PFSK-1 (cell line): Measurements from ENCODE around the gene COX5B.

Source experiments
- FOXP2 ChIP-seq: optimal IDR thresholded peaks from 2 replicates; pipeline ENCODE3; 2011; ENCODE audit warnings: borderline replicate concordance, control low read depth, inconsistent platforms; ENCODE audit not compliant: insufficient read depth; ENCODE audit errors: extremely low read length, extremely low read depth
- POLR2AphosphoS5 ChIP-seq: IDR thresholded peaks from 2 replicates; pipeline ENCODE4 v1.6.1; 2012; ENCODE audit warnings: low read depth, mild to moderate bottlenecking, control low read depth, low read length, moderate library complexity
- REST ChIP-seq, 2 experiments: IDR thresholded peaks; 2 replicates each; pipeline versions ENCODE4 v1.6.1 to v1.8.0; 2011 to 2012; ENCODE audit warnings: low read depth in 2 of 2, low read length in 2 of 2, control low read depth in 1 of 2, inconsistent platforms in 1 of 2, mild to moderate bottlenecking in 1 of 2, moderate library complexity in 1 of 2; ENCODE audit not compliant: insufficient read depth in 1 of 2
- SIN3A ChIP-seq: IDR thresholded peaks from 2 replicates; pipeline ENCODE4 v1.6.1; 2012; ENCODE audit warnings: mild to moderate bottlenecking, low read length, moderate library complexity, borderline replicate concordance; ENCODE audit not compliant: insufficient read depth
- TAF1 ChIP-seq: IDR thresholded peaks from 2 replicates; pipeline ENCODE4 v1.6.1; 2012; ENCODE audit warnings: low read length, control low read depth, borderline replicate concordance; ENCODE audit not compliant: insufficient read depth

Gene COX5B

GRCh38 chr2:97677480-97677879 is 31.6 kb downstream of the COX5B start:
- TF ChIP-seq TAF1 (no peak), POLR2AphosphoS5 (no peak), FOXP2 (no peak), SIN3A (no peak), REST (IDR thresholded peaks at IDR 0.05; ENCODE audit: insufficient read depth in 1 of 2, low read depth in 2 of 2, low read length in 2 of 2) (no peak)

DNA sequence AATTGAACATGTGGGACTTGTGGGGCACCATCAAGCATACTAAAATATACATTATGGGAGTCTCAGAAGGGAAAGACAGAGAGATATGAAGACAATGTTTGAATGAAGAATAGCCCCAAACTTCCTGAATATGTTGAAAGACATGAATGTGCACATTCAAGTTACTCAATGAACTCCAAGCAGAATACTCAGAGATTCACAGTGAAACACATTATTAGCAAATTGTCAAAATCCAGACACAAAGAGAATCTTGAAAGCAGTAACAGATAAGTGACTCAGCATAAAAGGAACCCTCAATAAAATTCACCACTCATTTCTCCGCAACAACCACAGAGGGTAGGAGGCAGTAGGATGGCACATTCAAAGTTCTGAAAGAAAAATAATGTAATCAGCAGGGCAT is 32.4 kb downstream of the COX5B start:
- TF ChIP-seq FOXP2 (no peak), TAF1 (no peak), POLR2AphosphoS5 (no peak), REST (IDR thresholded peaks at IDR 0.05; ENCODE audit: insufficient read depth in 1 of 2, low read depth in 2 of 2, low read length in 2 of 2) (no peak), SIN3A (no peak)

DNA sequence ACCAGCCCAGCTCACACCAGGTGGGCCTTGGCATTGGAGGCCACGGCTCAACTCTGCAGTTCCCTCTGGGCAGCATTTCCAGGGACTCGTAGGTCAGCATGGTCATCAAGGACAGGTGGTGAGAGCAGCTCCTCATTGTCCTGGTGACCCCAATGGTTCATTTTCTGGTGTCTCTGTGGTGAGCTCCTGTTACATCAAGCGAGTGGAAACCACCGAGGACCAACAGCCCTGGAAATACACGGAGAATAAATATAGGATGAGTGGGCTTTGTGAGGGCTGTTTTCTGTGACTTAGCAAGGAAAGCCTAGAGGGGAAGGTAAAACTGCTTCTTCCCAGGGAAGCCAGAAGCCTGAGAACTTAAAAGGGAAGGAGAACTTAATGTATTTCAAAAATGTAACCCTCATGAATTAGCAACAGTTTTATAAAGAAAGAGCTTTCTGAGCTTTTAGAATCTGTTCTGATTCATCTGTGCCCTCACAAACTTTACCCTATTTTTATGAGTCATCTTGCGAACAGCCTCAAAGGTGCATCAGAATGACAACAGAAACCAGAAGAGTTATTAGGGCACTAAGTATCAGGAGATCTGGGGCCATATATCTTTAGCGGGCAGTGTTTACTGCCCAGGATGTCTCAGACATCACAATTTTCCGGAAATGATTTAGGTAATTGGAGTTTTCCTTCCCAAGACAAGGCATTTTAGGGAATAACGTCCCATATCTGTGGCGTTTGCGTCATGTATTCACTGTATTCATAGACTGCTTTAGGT is 42.4 kb downstream of the COX5B start:
- no peak for TF ChIP-seq REST (IDR thresholded peaks at IDR 0.05; ENCODE audit: insufficient read depth in 1 of 2, low read depth in 2 of 2, low read length in 2 of 2)
- TF ChIP-seq TAF1: no peak
- TF ChIP-seq FOXP2: no peak
- no peak for TF ChIP-seq POLR2AphosphoS5

GRCh38 chr2:97691166-97691565 is 45.3 kb downstream of the COX5B start:
- TF ChIP-seq FOXP2 (no peak), SIN3A (no peak), POLR2AphosphoS5 (no peak), REST (IDR thresholded peaks at IDR 0.05; ENCODE audit: insufficient read depth in 1 of 2, low read depth in 2 of 2, low read length in 2 of 2) (no peak), TAF1 (no peak)

DNA sequence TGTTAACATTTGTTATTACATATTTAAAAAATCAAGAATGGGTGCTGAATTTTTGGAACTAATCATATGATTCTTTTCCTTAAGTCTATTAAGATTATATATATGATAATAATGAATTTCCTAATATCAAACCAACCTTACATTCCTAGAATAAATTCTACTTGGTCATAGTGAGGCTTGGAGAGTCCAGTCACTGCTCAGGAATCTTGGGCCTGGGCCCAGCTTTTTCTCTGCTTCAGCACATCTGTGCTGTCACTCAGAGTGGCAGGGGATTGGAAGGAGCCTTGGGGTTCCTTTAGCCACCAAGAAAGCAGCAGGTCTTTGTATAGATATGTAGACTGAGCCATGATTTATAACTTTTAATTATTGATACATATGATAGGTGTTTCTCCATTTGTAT is 47.6 kb downstream of the COX5B start:
- no peak for TF ChIP-seq FOXP2
- no peak for TF ChIP-seq TAF1
- TF ChIP-seq REST (IDR thresholded peaks at IDR 0.05; ENCODE audit: insufficient read depth in 1 of 2, low read depth in 2 of 2, low read length in 2 of 2): no peak
- TF ChIP-seq SIN3A: no peak
- TF ChIP-seq POLR2AphosphoS5: no peak
